ENCODE measurements around the gene ADGRF3. TPM values are rescaled to one million over a fixed set of nuclear protein-coding genes. Genes with fewer than 3 reads are reported as not detected.

ADGRF3 gene
- total and polyA plus RNA-seq, 10 of the 15 experiments (the other 5 are each of a cell fraction or from before 2014, with no cell fraction given) = 0.03 to 3.1 (median 0.84) TPM

GRCh38 chr2:26346454-26347053, at the start of gene ADGRF3 (continued):
- TF ChIP-seq PRDM15 (CRISPR knock-in tag; IDR thresholded peaks at IDR 0.05) = no peak
- TF ChIP-seq IKZF1 (conservative IDR thresholded peaks at IDR 0.05) = no peak
- peak; percentile 45; the same call in 1 of the 2 replicates for TF ChIP-seq SIN3A (IDR thresholded peaks at IDR 0.05; ENCODE audit: low read depth, low read length)
- TF ChIP-seq PBX3 (IDR thresholded peaks at IDR 0.05; ENCODE audit: insufficient replicate concordance, low read depth, low read length) = no peak
- TF ChIP-seq CEBPZ (IDR thresholded peaks at IDR 0.05; ENCODE audit: low read depth, low read length) = no peak
- no peak for TF ChIP-seq NRF1 (conservative IDR thresholded peaks at IDR 0.05; ENCODE audit: low read depth, low read length)
- TF ChIP-seq MAX (IDR thresholded peaks at IDR 0.05; ENCODE audit: low read depth, low read length) = no peak
- no peak for TF ChIP-seq CBX3 (IDR thresholded peaks at IDR 0.05; ENCODE audit: borderline replicate concordance, low read depth)
- no peak for TF ChIP-seq TBL1XR1 (IDR thresholded peaks at IDR 0.05; ENCODE audit: low read depth, low read length)
- TF ChIP-seq E4F1 (IDR thresholded peaks at IDR 0.05; ENCODE audit: borderline replicate concordance, partially characterized antibody) = no peak
- no peak for TF ChIP-seq SRF (IDR thresholded peaks at IDR 0.05; ENCODE audit: low read depth in 2 of 2, low read length in 2 of 2)
- TF ChIP-seq LARP7 (IDR thresholded peaks at IDR 0.05) = 0 out of 2 replicates have a peak, but pooled peaks have one; percentile 1
- TF ChIP-seq ZBTB40 (IDR thresholded peaks at IDR 0.05; ENCODE audit: borderline replicate concordance) = no peak; the same call in 1 of the 2 replicates

Measured in GM12878 (cell line).